ENCODE data around the gene HCN4. TPM values are rescaled to one million over a fixed set of nuclear protein-coding genes. Genes with fewer than 3 reads are reported as not detected.
A peak's percentile ranks its signal among the peaks of the same experiment; 100 is the strongest.

HCN4 gene
- total and polyA plus RNA-seq, 2 of the 8 experiments (the other 6 are each of a cell fraction or from before 2014, with no cell fraction given), result 3.7 to 8.5 TPM

DNA sequence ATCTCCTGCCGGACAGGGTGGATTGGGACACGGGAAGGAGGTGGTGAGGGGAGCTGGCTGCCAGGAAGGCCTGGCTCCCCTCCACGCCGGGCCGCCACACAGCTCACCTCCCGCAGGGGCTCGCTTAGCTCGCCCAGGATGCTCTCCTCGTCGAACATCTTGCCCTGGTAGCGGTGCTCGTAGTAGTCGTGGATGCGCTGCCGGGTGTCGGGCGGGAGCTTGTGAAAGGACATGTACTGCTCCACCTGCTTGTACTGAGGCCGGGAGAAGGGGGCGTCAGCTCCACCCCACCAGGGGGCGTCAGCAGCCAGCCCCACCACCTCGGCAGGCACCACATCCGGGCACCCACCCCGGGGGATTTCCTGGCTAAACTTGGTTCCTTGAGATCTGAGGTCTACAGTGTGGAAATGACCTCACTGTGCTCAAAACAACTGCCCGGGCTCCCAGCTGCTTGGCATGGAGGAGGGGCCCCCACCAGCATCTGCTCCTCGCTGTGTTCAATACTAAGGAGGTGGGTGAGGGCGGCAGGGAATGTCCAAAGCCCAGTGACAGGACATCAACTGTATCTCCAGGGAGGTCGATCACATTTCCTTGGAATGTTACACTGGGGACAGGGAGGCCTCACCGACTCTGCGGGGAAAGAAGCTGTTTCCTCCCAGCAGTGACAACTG lies 43.4 kb downstream of the HCN4 start:
- Histone ChIP-seq H2AFZ (ENCODE audit: low read length) (no peak overlapping the region), H3K36me3 (ENCODE audit: control insufficient read depth in 2 of 4, insufficient read depth in 4 of 4, low read length in 3 of 4) (peaks cover 2 to 26% (median 8%) of the 10 kb centered on the region in 4 experiments; a peak in 6 of 8 replicates), H2BK20ac (ENCODE audit: low read length) (no peak overlapping the region), H3K79me1 (ENCODE audit: low read depth, low read length) (no peaks in the 10 kb centered on the region; the same call in 1 of the 2 replicates), H4K8ac (ENCODE audit: extremely low read depth, insufficient read depth, low read length) (no peak overlapping the region), H3K9ac (replicated peaks in 1 of 4; ENCODE audit: extremely low read depth in 1 of 4, low read depth in 3 of 4, low read length in 3 of 4) (no peak overlapping the region), H3K27me3 (replicated peaks in 1 of 4; ENCODE audit: control insufficient read depth in 3 of 4, extremely low read depth in 1 of 4, insufficient read depth in 3 of 4, low read length in 3 of 4) (no peaks in the 10 kb centered on the region), H3K4me3 (ENCODE audit: extremely low read depth in 1 of 4, insufficient read depth in 2 of 4, low read depth in 3 of 4, low read length in 4 of 4) (no peak overlapping the region), H2BK12ac (ENCODE audit: low read depth, low read length) (no peak overlapping the region; the same call in 1 of the 2 replicates), H2BK120ac (replicated peaks; ENCODE audit: low read depth, low read length) (no peak overlapping the region), H2AK5ac (ENCODE audit: low read depth, low read length) (no peak overlapping the region), H3K56ac (replicated peaks; ENCODE audit: insufficient read length, low read depth, low read length) (no peak overlapping the region), H3K14ac (ENCODE audit: insufficient read length) (no peak overlapping the region), H3K27ac (ENCODE audit: low read depth, low read length) (no peak overlapping the region), H3K18ac (ENCODE audit: extremely low read depth, low read length) (no peak overlapping the region), H3K23ac (ENCODE audit: insufficient read length) (no peak overlapping the region), H3K4me1 (replicated peaks in 1 of 4; ENCODE audit: control insufficient read depth in 3 of 4, insufficient read depth in 4 of 4, low read length in 3 of 4) (peaks cover 0 to under 1% (median under 1%) of the 10 kb centered on the region in 4 experiments; a peak in 1 of 7 replicates), H2BK5ac (ENCODE audit: low read depth, low read length) (no peak overlapping the region; the same call in 1 of the 2 replicates), H3K9me3 (ENCODE audit: insufficient read depth in 2 of 2, low read depth in 1 of 2, low read length in 1 of 2) (no peaks in the 10 kb centered on the region), H2BK15ac (ENCODE audit: low read length) (no peak overlapping the region), H3K23me2 (ENCODE audit: low read depth, low read length) (no peaks in the 10 kb centered on the region), H3K4me2 (ENCODE audit: insufficient read depth in 1 of 2, low read depth in 2 of 2, low read length in 2 of 2) (no peak overlapping the region), H3K4ac (replicated peaks; ENCODE audit: insufficient read length, low read depth, low read length) (no peak overlapping the region), H4K91ac (replicated peaks; ENCODE audit: insufficient read length, low read length) (no peak overlapping the region), H4K5ac (ENCODE audit: insufficient read length, low read depth, low read length) (no peak overlapping the region), H4K20me1 (replicated peaks in 1 of 2; ENCODE audit: control insufficient read depth in 1 of 2, insufficient read depth in 2 of 2, low read length in 2 of 2) (peaks cover 3 to 8% of the 10 kb centered on the region in 2 experiments), H3K79me2 (ENCODE audit: control insufficient read depth in 1 of 2, insufficient read depth in 2 of 2, low read length in 2 of 2) (no peaks in the 10 kb centered on the region)
- WGBS, 2 experiments (ENCODE audit: extremely low coverage in 1 of 2, insufficient coverage in 1 of 2, insufficient read length in 1 of 2, insufficient replicate concordance in 2 of 2, low coverage in 1 of 2, low lambda C conversion rate in 2 of 2, missing lambda C conversion rate in 1 of 2), result 84% methylated on average over 29 of the region's 29 CpGs; no CpG with 5 or more reads in 1 of the 2 experiments
- ChIA-PET POLR2A (ENCODE audit: partially characterized antibody) (interaction anchor here (0.6 to 1.4 kb wide), 3 partner anchors 10 to 374 kb away, joined by 3 to 6 read pairs (median 3); no protein-coding TSS in a partner anchor), CTCF (ENCODE audit: partially characterized antibody) (interaction anchor here (0.6 to 2.1 kb wide), 28 partner anchors 9 to 584 kb away, joined by 3 to 7 read pairs (median 4); partner anchors contain the start of gene HCN4)
- no peak for DNase-seq (ENCODE audit: low read depth in 1 of 2, low spot score in 2 of 2)
- no peak for FAIRE-seq
- TF ChIP-seq, protein P1, sequence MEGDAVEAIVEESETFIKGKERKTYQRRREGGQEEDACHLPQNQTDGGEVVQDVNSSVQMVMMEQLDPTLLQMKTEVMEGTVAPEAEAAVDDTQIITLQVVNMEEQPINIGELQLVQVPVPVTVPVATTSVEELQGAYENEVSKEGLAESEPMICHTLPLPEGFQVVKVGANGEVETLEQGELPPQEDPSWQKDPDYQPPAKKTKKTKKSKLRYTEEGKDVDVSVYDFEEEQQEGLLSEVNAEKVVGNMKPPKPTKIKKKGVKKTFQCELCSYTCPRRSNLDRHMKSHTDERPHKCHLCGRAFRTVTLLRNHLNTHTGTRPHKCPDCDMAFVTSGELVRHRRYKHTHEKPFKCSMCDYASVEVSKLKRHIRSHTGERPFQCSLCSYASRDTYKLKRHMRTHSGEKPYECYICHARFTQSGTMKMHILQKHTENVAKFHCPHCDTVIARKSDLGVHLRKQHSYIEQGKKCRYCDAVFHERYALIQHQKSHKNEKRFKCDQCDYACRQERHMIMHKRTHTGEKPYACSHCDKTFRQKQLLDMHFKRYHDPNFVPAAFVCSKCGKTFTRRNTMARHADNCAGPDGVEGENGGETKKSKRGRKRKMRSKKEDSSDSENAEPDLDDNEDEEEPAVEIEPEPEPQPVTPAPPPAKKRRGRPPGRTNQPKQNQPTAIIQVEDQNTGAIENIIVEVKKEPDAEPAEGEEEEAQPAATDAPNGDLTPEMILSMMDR (IDR thresholded peaks at IDR 0.05; ENCODE audit: control extremely low read depth in 1 of 3, insufficient read depth in 1 of 3, low read depth in 1 of 3, low read length in 3 of 3), result peak; percentile 42 to 64 (median 62)
- TF ChIP-seq RAD21 (IDR thresholded peaks at IDR 0.05 in 1 of 2, conservative IDR thresholded peaks at IDR 0.05 in 1 of 2; ENCODE audit: low read depth in 2 of 2, low read length in 2 of 2) (peak; percentile 62 to 74), HDAC6 (IDR thresholded peaks at IDR 0.05; ENCODE audit: low read depth, low read length) (no peak)
